Astrocyte (in vitro differentiated cells and primary cell): ENCODE results near the gene CREB3L1. TPM values are rescaled to one million over a fixed set of nuclear protein-coding genes. Genes with fewer than 3 reads are reported as not detected.

ENCODE experiments used
- DNase-seq: peaks from one replicate; pipeline ENCODE4 v3.0.0-alpha.2; 2010; ENCODE audit warnings: low read depth
- FAIRE-seq: peaks from 2 replicates; lab custom pipeline; 2011; peaks lifted over from hg19 to GRCh38; lab: Jason Lieb, UNC
- H2AFZ ChIP-seq: 2 replicates; pipeline ENCODE4 v1.6.0; 2012; ENCODE audit warnings: low read depth, low read length, inconsistent platforms
- H3K27ac ChIP-seq: 2 replicates; pipeline ENCODE4 v1.5.1; 2011; ENCODE audit warnings: low read depth, low read length, inconsistent platforms
- H3K27me3 ChIP-seq: 2 replicates; pipeline ENCODE4 v1.6.0; 2011; ENCODE audit warnings: low read length, inconsistent platforms; ENCODE audit not compliant: insufficient read depth
- H3K36me3 ChIP-seq: 2 replicates; pipeline ENCODE4 v1.5.1; 2011; ENCODE audit warnings: low read length, inconsistent platforms; ENCODE audit not compliant: insufficient read depth
- H3K4me1 ChIP-seq: 2 replicates; pipeline ENCODE4 v1.5.1; 2011; ENCODE audit warnings: low read length, inconsistent platforms; ENCODE audit not compliant: insufficient read depth
- H3K4me2 ChIP-seq: 2 replicates; pipeline ENCODE4 v1.6.0; 2012; ENCODE audit warnings: low read length, inconsistent platforms
- H3K4me3 ChIP-seq: 2 replicates; pipeline ENCODE4 v1.5.1; 2011; ENCODE audit warnings: low read depth, mild to moderate bottlenecking, low read length, inconsistent platforms; ENCODE audit not compliant: insufficient read depth
- H3K79me2 ChIP-seq: 2 replicates; pipeline ENCODE4 v1.6.0; 2012; ENCODE audit warnings: mild to moderate bottlenecking, low read length, inconsistent platforms; ENCODE audit not compliant: insufficient read depth
- H3K9ac ChIP-seq: 2 replicates; pipeline ENCODE4 v1.6.0; 2012; ENCODE audit warnings: mild to moderate bottlenecking, low read length, inconsistent platforms
- H3K9me3 ChIP-seq: 2 replicates; pipeline ENCODE4 v1.5.1; 2012; ENCODE audit warnings: low read depth, mild to moderate bottlenecking, low read length, inconsistent platforms; ENCODE audit not compliant: insufficient read depth
- H4K20me1 ChIP-seq: 2 replicates; pipeline ENCODE4 v1.6.0; 2012; ENCODE audit warnings: low read length, inconsistent platforms; ENCODE audit not compliant: insufficient read depth
- H3K27ac Mint-ChIP-seq: one replicate; pipeline ENCODE4 v1.8.0; 2021; ENCODE audit warnings: mild to moderate bottlenecking, mixed read lengths; ENCODE audit not compliant: unreplicated experiment
- H3K27me3 Mint-ChIP-seq: one replicate; pipeline ENCODE4 v1.8.0; 2021; ENCODE audit warnings: low read depth, mixed read lengths; ENCODE audit not compliant: unreplicated experiment
- H3K36me3 Mint-ChIP-seq: one replicate; pipeline ENCODE4 v1.8.0; 2021; ENCODE audit warnings: low read depth, mixed read lengths; ENCODE audit not compliant: unreplicated experiment
- H3K4me1 Mint-ChIP-seq: one replicate; pipeline ENCODE4 v1.8.0; 2021; ENCODE audit warnings: low read depth, mixed read lengths; ENCODE audit not compliant: unreplicated experiment
- H3K4me3 Mint-ChIP-seq: one replicate; pipeline ENCODE4 v1.8.0; 2021; ENCODE audit warnings: mild to moderate bottlenecking, moderate library complexity, mixed read lengths; ENCODE audit not compliant: unreplicated experiment
- H3K9me3 Mint-ChIP-seq: one replicate; pipeline ENCODE4 v1.8.0; 2021; ENCODE audit warnings: mild to moderate bottlenecking, mixed read lengths; ENCODE audit not compliant: unreplicated experiment
- EZH2 ChIP-seq: IDR thresholded peaks from 2 replicates; pipeline ENCODE4 v1.6.1; 2012; ENCODE audit warnings: mild to moderate bottlenecking, low read length, inconsistent platforms; ENCODE audit not compliant: insufficient read depth
- total RNA-seq: library from RNA; stranded (reverse); gene quantifications from 2 replicates; pipeline ENCODE4 v1.2.1, GENCODE V29; 2021
- TF ChIP-seq, protein P1 (sequence below): IDR thresholded peaks from 2 replicates; pipeline ENCODE4 v1.5.1; 2011; ENCODE audit warnings: low read depth, mild to moderate bottlenecking, inconsistent platforms, low read length, moderate library complexity; ENCODE audit not compliant: insufficient read depth

The CREB3L1 gene
- total RNA-seq, 1 donor from 2014 or later: 324 TPM

DNA sequence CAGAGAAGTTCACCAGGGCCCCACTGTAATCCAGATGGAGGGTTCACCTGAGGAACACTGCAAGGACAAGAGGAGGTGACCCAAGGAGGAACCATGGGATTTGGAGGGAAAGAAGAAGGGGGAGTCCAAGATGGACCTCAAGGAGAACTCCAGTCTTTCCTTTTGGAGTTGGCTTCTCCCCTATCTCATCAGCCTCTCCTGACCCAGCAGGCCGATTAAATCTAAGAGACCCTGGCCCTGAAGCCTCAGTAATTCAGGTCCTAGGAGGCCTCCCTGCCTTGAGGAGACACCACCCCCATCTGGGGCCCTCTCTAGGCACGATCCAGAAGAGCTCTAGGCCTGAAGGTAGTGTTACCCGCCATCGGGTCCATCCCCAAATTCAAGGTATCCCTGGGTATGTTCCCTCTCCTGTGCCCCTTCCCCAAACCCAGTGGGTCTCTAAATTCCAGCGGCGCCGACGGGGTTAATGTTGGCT, 54.7 kb downstream of the CREB3L1 start:
- Mint-ChIP-seq H3K27me3 (peaks cover 25% of the 10 kb centered on the region), H3K4me3 (peak overlapping the region; percentile 40), H3K9me3 (peaks cover 2% of the 10 kb centered on the region), H3K36me3 (no peaks in the 10 kb centered on the region), H3K4me1 (peaks cover 26% of the 10 kb centered on the region), H3K27ac (no peak overlapping the region)
- Histone ChIP-seq H3K36me3 (no peaks in the 10 kb centered on the region), H3K9ac (no peak overlapping the region), H3K9me3 (no peaks in the 10 kb centered on the region), H2AFZ (no peak overlapping the region), H3K79me2 (no peaks in the 10 kb centered on the region), H3K4me3 (no peak overlapping the region), H3K27ac (no peak overlapping the region), H3K27me3 (peaks cover 45% of the 10 kb centered on the region), H3K4me2 (peak overlapping the region; percentile 78), H4K20me1 (no peaks in the 10 kb centered on the region), H3K4me1 (peaks cover 7% of the 10 kb centered on the region)
- DNase-seq (no peak), FAIRE-seq (no peak)
- no peak for TF ChIP-seq EZH2
- TF ChIP-seq, protein P1, sequence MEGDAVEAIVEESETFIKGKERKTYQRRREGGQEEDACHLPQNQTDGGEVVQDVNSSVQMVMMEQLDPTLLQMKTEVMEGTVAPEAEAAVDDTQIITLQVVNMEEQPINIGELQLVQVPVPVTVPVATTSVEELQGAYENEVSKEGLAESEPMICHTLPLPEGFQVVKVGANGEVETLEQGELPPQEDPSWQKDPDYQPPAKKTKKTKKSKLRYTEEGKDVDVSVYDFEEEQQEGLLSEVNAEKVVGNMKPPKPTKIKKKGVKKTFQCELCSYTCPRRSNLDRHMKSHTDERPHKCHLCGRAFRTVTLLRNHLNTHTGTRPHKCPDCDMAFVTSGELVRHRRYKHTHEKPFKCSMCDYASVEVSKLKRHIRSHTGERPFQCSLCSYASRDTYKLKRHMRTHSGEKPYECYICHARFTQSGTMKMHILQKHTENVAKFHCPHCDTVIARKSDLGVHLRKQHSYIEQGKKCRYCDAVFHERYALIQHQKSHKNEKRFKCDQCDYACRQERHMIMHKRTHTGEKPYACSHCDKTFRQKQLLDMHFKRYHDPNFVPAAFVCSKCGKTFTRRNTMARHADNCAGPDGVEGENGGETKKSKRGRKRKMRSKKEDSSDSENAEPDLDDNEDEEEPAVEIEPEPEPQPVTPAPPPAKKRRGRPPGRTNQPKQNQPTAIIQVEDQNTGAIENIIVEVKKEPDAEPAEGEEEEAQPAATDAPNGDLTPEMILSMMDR: no peak

DNA sequence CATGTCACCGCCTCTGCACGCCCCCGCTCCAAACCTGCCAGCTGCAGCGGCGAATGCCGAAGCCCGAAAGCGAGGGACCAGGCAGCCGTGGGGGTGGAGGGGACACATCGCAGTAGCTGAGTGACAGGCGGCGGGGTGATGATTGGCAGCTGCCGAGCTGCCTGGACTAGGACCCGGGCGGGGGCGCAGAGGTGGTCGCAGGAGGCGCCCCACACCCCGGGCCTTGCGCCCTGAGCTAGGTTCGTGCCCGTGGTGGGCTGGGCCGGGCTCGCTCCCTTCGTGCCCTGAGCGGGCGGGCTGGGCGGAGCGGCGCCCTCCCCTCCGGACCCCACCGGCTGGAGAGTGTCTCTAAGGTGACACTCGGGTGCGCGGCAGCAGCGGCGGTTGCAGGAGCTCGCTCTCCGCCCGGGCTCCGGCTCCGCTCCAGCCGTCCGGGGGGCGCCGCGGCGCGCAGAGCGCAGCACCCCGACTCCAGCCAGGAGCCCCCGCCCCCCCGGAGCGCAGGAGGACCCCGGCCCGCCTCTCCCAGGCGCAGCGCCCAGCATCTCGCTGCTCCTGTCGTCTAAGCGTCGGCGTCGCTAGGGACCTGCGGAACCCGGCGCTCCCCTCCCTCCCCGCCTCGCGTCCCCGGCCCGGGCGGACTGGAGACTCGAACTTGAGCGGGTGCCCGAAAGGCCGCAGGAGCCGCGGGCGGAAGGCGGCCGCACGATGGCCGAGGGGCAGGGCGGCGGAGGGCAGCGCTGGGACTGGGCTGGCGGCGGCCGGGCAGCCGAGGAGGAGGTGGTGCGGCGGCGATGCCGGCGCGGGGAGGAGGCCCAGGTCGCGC, 55.3 kb downstream of the CREB3L1 start:
- FAIRE-seq (no peak), DNase-seq (no peak)
- no peak overlapping the region for H3K9ac ChIP-seq
- H3K4me1 Mint-ChIP-seq: peaks cover 26% of the 10 kb centered on the region
- peak overlapping the region; percentile 47 for H2AFZ ChIP-seq
- H3K4me1 ChIP-seq: peaks cover 7% of the 10 kb centered on the region
- peak overlapping the region; percentile 78 for H3K4me2 ChIP-seq
- H3K4me3 ChIP-seq: peak overlapping the region; percentile 39
- TF ChIP-seq, protein P1: no peak
- peak; percentile 98 for TF ChIP-seq EZH2
- H3K27ac ChIP-seq: no peak overlapping the region
- no peaks in the 10 kb centered on the region for H3K36me3 Mint-ChIP-seq
- no peak overlapping the region for H3K4me3 Mint-ChIP-seq
- H4K20me1 ChIP-seq: no peaks in the 10 kb centered on the region
- H3K9me3 ChIP-seq: no peaks in the 10 kb centered on the region
- H3K36me3 ChIP-seq: no peaks in the 10 kb centered on the region
- H3K27me3 Mint-ChIP-seq: peaks cover 25% of the 10 kb centered on the region
- no peaks in the 10 kb centered on the region for H3K79me2 ChIP-seq
- H3K27me3 ChIP-seq: peaks cover 45% of the 10 kb centered on the region
- peaks cover 2% of the 10 kb centered on the region for H3K9me3 Mint-ChIP-seq
- no peak overlapping the region for H3K27ac Mint-ChIP-seq

DNA sequence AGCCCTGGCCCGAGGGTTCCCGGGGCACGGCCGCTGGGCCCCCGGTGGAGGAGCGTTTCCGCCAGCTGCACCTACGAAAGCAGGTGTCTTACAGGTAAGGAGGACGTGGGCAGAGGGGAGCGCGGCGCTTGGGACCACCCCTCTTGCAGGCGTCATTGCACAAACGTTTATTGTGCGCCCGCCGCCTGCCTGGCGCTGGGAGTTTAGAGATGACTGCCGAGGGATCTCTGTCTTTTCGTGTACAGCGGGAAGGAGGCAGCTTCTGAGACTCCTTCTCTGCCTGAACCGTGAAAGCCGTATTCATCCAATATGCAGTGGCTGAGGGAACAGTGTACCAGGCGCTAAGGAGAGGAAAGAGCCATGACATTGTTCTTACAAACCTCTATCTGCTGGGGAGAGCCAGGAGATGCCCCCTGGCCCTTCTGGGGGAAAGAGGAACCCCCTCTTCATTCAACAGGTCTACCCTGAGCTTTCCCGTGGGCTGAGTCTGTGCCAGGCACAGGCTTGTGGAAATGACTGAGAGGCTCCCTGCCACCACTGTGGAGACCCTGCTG, 56.0 kb downstream of the CREB3L1 start:
- Mint-ChIP-seq H3K4me1 (peaks cover 28% of the 10 kb centered on the region), H3K27me3 (peaks cover 25% of the 10 kb centered on the region), H3K9me3 (peaks cover 2% of the 10 kb centered on the region), H3K36me3 (no peaks in the 10 kb centered on the region), H3K27ac (no peak overlapping the region), H3K4me3 (peak overlapping the region; percentile 54)
- FAIRE-seq: no peak
- Histone ChIP-seq H2AFZ (peak overlapping the region; percentile 47), H3K4me3 (peak overlapping the region; percentile 39), H3K4me2 (peak overlapping the region; percentile 78), H3K27me3 (peaks cover 45% of the 10 kb centered on the region), H3K36me3 (no peaks in the 10 kb centered on the region), H4K20me1 (no peaks in the 10 kb centered on the region), H3K4me1 (peaks cover 8% of the 10 kb centered on the region), H3K79me2 (no peaks in the 10 kb centered on the region), H3K9me3 (no peaks in the 10 kb centered on the region), H3K9ac (no peak overlapping the region), H3K27ac (no peak overlapping the region)
- TF ChIP-seq, protein P1: no peak
- TF ChIP-seq EZH2: no peak
- DNase-seq: no peak
